HepG2 (cell line): ENCODE results near the gene CRLF3. TPM values are rescaled to one million over a fixed set of nuclear protein-coding genes. Genes with fewer than 3 reads are reported as not detected.

ENCODE experiments used
- AGO1 ChIP-seq: fragments of 200-400 bp; formaldehyde crosslinking; IDR thresholded peaks from 2 replicates; pipeline ENCODE4 v1.6.1; 2017; ENCODE audit warnings: mild to moderate bottlenecking, low read depth, low read length, moderate library complexity; ENCODE audit not compliant: poor library complexity, severe bottlenecking
- ARHGAP35 ChIP-seq: sonication (generic); formaldehyde crosslinking; IDR thresholded peaks from 2 replicates; pipeline ENCODE4 v1.9.0; 2022; ENCODE audit warnings: mild to moderate bottlenecking, inconsistent platforms, moderate library complexity, missing genetic modification reagents, borderline replicate concordance
- BRCA1 ChIP-seq: sonication (generic); formaldehyde crosslinking; IDR thresholded peaks from 2 replicates; pipeline ENCODE4 v1.4.0; 2020; ENCODE audit warnings: missing genetic modification reagents
- BRD4 ChIP-seq: sonication (generic); formaldehyde crosslinking; IDR thresholded peaks from 2 replicates; pipeline ENCODE4 v1.4.0; 2020; ENCODE audit warnings: missing genetic modification reagents
- CHD4 ChIP-seq: fragments of 200-600 bp; sonication (generic); IDR thresholded peaks from 2 replicates; pipeline ENCODE4 v1.7.0; 2017; ENCODE audit warnings: mild to moderate bottlenecking, low read length, borderline replicate concordance
- EP300 ChIP-seq, 3 experiments: sonication (generic) in 1 of 3; formaldehyde crosslinking in 1 of 3; IDR thresholded peaks; 2 replicates each; pipeline versions ENCODE4 v1.5.1 to v1.6.1; 2011 to 2020; ENCODE audit warnings: low read depth in 2 of 3, low read length in 2 of 3, borderline replicate concordance in 1 of 3, improper control_type of control experiment in 1 of 3, mild to moderate bottlenecking in 1 of 3, missing genetic modification reagents in 1 of 3, moderate library complexity in 1 of 3
- FOXA1 ChIP-seq, 2 experiments: fragments of 450-650 bp in 1 of 2; sonication (generic) in 1 of 2; formaldehyde crosslinking in 1 of 2; IDR thresholded peaks; 2 replicates each; pipeline versions ENCODE4 v1.4.0 to v1.6.1; 2016 to 2020; ENCODE audit warnings: missing genetic modification reagents in 1 of 2
- HOXA3 ChIP-seq: sonication (generic); formaldehyde crosslinking; IDR thresholded peaks from 2 replicates; pipeline ENCODE4 v1.5.0; 2020; ENCODE audit warnings: missing genetic modification reagents
- KMT2A ChIP-seq: sonication (generic); formaldehyde crosslinking; IDR thresholded peaks from 2 replicates; pipeline ENCODE4 v1.4.0; 2020; ENCODE audit warnings: missing genetic modification reagents
- MXD4 ChIP-seq: IDR thresholded peaks from 2 replicates; pipeline ENCODE4 v1.6.1; 2016; ENCODE audit warnings: mild to moderate bottlenecking, missing biosample characterization, missing genetic modification reagents
- ZBTB7A ChIP-seq: sonication (generic); formaldehyde crosslinking; IDR thresholded peaks from 2 replicates; pipeline ENCODE4 v1.8.0; 2022; ENCODE audit warnings: mild to moderate bottlenecking, missing genetic modification reagents
- ZNF12 ChIP-seq: sonication (generic); formaldehyde crosslinking; IDR thresholded peaks from 2 replicates; pipeline ENCODE4 v1.5.0; 2020; ENCODE audit warnings: missing genetic modification reagents
- ZNF446 ChIP-seq: sonication (generic); formaldehyde crosslinking; IDR thresholded peaks from 2 replicates; pipeline ENCODE4 v1.5.0; 2020; ENCODE audit warnings: mild to moderate bottlenecking, missing genetic modification reagents
- ZNF572 ChIP-seq: sonication (generic); formaldehyde crosslinking; IDR thresholded peaks from 2 replicates; pipeline ENCODE4 v1.5.1; 2020; ENCODE audit warnings: mild to moderate bottlenecking, missing genetic modification reagents
- ZNF784 ChIP-seq: sonication (generic); formaldehyde crosslinking; IDR thresholded peaks from 2 replicates; pipeline ENCODE4 v1.5.1; 2020; ENCODE audit warnings: missing genetic modification reagents, mild to moderate bottlenecking, borderline replicate concordance
- polyA plus RNA-seq, 8 experiments: library from polyadenylated mRNA; depleted of rRNA in 3 of 8; stranded (reverse) in 7 of 8; unstranded in 1 of 8; fragments of >200 nt; fragmentation: Illumina TruSeq in 4 of 8; extraction: Trizol in 4 of 8; gene quantifications; 2 replicates each; pipeline versions ENCODE4 v1.2.1 to v1.2.3, GENCODE V29; 2011 to 2016; ENCODE audit warnings: low read depth in 4 of 8, missing spikeins in 1 of 8, mixed read lengths in 1 of 8; ENCODE audit not compliant: insufficient read depth in 1 of 8
- total RNA-seq, 5 experiments: library from RNA; depleted of rRNA; stranded (reverse); fragments of >200 nt; fragmentation: Illumina TruSeq; extraction: Trizol; gene quantifications; 2 replicates each; pipeline ENCODE4 v1.2.3, GENCODE V29; 2016; ENCODE audit warnings: low read depth in 1 of 5
- TF ChIP-seq, protein P1 (sequence below): IDR thresholded peaks from 2 replicates; pipeline ENCODE4 v1.6.1; 2016; ENCODE audit warnings: low read depth, missing genetic modification reagents, missing compliant biosample characterization

Gene CRLF3
- total and polyA plus RNA-seq, 2 of the 13 experiments (the other 11 are each of a cell fraction or from before 2014, with no cell fraction given), result 6.4 to 9.1 TPM

- TF ChIP-seq ZNF12, result no peak
- no peak for TF ChIP-seq ARHGAP35
- TF ChIP-seq BRD4, result peak; percentile 63; the same call in 1 of the 2 replicates
- TF ChIP-seq, protein P1, sequence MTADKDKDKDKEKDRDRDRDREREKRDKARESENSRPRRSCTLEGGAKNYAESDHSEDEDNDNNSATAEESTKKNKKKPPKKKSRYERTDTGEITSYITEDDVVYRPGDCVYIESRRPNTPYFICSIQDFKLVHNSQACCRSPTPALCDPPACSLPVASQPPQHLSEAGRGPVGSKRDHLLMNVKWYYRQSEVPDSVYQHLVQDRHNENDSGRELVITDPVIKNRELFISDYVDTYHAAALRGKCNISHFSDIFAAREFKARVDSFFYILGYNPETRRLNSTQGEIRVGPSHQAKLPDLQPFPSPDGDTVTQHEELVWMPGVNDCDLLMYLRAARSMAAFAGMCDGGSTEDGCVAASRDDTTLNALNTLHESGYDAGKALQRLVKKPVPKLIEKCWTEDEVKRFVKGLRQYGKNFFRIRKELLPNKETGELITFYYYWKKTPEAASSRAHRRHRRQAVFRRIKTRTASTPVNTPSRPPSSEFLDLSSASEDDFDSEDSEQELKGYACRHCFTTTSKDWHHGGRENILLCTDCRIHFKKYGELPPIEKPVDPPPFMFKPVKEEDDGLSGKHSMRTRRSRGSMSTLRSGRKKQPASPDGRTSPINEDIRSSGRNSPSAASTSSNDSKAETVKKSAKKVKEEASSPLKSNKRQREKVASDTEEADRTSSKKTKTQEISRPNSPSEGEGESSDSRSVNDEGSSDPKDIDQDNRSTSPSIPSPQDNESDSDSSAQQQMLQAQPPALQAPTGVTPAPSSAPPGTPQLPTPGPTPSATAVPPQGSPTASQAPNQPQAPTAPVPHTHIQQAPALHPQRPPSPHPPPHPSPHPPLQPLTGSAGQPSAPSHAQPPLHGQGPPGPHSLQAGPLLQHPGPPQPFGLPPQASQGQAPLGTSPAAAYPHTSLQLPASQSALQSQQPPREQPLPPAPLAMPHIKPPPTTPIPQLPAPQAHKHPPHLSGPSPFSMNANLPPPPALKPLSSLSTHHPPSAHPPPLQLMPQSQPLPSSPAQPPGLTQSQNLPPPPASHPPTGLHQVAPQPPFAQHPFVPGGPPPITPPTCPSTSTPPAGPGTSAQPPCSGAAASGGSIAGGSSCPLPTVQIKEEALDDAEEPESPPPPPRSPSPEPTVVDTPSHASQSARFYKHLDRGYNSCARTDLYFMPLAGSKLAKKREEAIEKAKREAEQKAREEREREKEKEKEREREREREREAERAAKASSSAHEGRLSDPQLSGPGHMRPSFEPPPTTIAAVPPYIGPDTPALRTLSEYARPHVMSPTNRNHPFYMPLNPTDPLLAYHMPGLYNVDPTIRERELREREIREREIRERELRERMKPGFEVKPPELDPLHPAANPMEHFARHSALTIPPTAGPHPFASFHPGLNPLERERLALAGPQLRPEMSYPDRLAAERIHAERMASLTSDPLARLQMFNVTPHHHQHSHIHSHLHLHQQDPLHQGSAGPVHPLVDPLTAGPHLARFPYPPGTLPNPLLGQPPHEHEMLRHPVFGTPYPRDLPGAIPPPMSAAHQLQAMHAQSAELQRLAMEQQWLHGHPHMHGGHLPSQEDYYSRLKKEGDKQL, result peak; percentile 36; the same call in 1 of the 2 replicates
- TF ChIP-seq CHD4, result no peak
- no peak for TF ChIP-seq EP300 (IDR thresholded peaks at IDR 0.05; ENCODE audit: low read depth in 2 of 2, low read length in 2 of 2)
- no peak for TF ChIP-seq EP300 (CRISPR knock-in tag; IDR thresholded peaks at IDR 0.05; ENCODE audit: borderline replicate concordance)
- peak; percentile 40; the same call in 1 of the 2 replicates for TF ChIP-seq BRCA1
- no peak for TF ChIP-seq ZNF446
- TF ChIP-seq HOXA3, result peak; percentile 92
- TF ChIP-seq ZNF572 (CRISPR knock-in tag), result no peak
- TF ChIP-seq ZNF784 (CRISPR knock-in tag), result no peak
- TF ChIP-seq KMT2A (CRISPR knock-in tag), result peak; percentile 99
- peak; percentile 80; the same call in 1 of the 2 replicates for TF ChIP-seq MXD4 (CRISPR knock-in tag)
- no peak for TF ChIP-seq FOXA1 (IDR thresholded peaks at IDR 0.05)
- TF ChIP-seq FOXA1 (CRISPR knock-in tag; IDR thresholded peaks at IDR 0.05), result peak; percentile 59
- TF ChIP-seq AGO1, result no peak
- peak; percentile 80 for TF ChIP-seq ZBTB7A (CRISPR knock-in tag)
Observed at GRCh38 chr17:30831663-30832437, 7.4 kb upstream of the CRLF3 start, which contains the start of gene ATAD5 (continued).
